Gastroesophageal sphincter (tissue), 4 donors: ENCODE data around the gene TFEB. TPM values are rescaled to one million over a fixed set of nuclear protein-coding genes. Genes with fewer than 3 reads are reported as not detected.
A peak's percentile ranks its signal among the peaks of the same experiment; 100 is the strongest.

Experiments used
- ATAC-seq: fragments of 150-250 bp; one replicate; pipeline ENCODE4 v1.9.1; 2016; ENCODE audit warnings: mild to moderate bottlenecking, moderate library complexity
- H3K27ac ChIP-seq, 4 donors: fragments of 200-600 bp; sonication (generic) in 3 of 4; 1 replicate in 3 of 4; 2 replicates in 1 of 4; pipeline ENCODE4 v1.5.1; 2016 to 2019
- H3K27me3 ChIP-seq: fragments of 200-600 bp; sonication (generic); one replicate; pipeline ENCODE4 v1.5.1; 2019
- H3K36me3 ChIP-seq, 2 donors: fragments of 200-600 bp; sonication (generic); one replicate each; pipeline ENCODE4 v1.5.1; 2019; ENCODE audit warnings: control low read depth in 1 of 2
- H3K4me1 ChIP-seq, 3 donors: fragments of 200-600 bp; sonication (generic); 1 replicate in 2 of 3; 2 replicates in 1 of 3; pipeline ENCODE4 v1.5.1; 2016 to 2019; ENCODE audit warnings: control low read depth in 2 of 3
- H3K4me3 ChIP-seq, 2 donors: fragments of 200-600 bp; sonication (generic); one replicate each; pipeline ENCODE4 v1.5.1; 2019; ENCODE audit warnings: mild to moderate bottlenecking in 1 of 2, moderate library complexity in 1 of 2
- H3K9me3 ChIP-seq, 3 donors: fragments of 200-600 bp; sonication (generic); one replicate each; pipeline ENCODE4 v1.5.1; 2017 to 2019; ENCODE audit warnings: control low read depth in 2 of 3
- EP300 ChIP-seq: sonication (generic); formaldehyde crosslinking; IDR thresholded peaks from one replicate; pipeline ENCODE4 v1.6.1; 2017; ENCODE audit warnings: antibody characterized with exemption, mild to moderate bottlenecking
- POLR2A ChIP-seq, 2 donors: fragments of 450-650 bp; IDR thresholded peaks; one replicate each; pipeline ENCODE4 v1.6.1; 2017; ENCODE audit warnings: antibody characterized with exemption in 2 of 2, mild to moderate bottlenecking in 2 of 2, moderate library complexity in 1 of 2
- POLR2AphosphoS5 ChIP-seq: sonication (generic); formaldehyde crosslinking; IDR thresholded peaks from one replicate; pipeline ENCODE4 v1.6.1; 2017; ENCODE audit warnings: antibody characterized with exemption
- WGBS, 2 donors: methylation state at CpG; one replicate each; pipeline ENCODE4 v1.1.5; 2018; ENCODE audit warnings: low coverage in 1 of 2; 5-methylcytosine and 5-hydroxymethylcytosine counted together
- total RNA-seq, 4 donors: library from RNA; depleted of rRNA; stranded (reverse); fragments of >200 nt; gene quantifications; one replicate each; pipeline ENCODE4 v1.1.0, GENCODE V29; 2016
- TF ChIP-seq, protein P1 (sequence below), 4 experiments: fragments of 200-600 bp in 2 of 4; fragments of 450-650 bp in 2 of 4; sonication (generic) in 1 of 4; IDR thresholded peaks; one replicate each; pipeline ENCODE4 v1.5.1; 2017 to 2019; ENCODE audit warnings: antibody characterized with exemption in 4 of 4, mild to moderate bottlenecking in 2 of 4, moderate library complexity in 2 of 4

TFEB gene
- total RNA-seq, 4 donors from 2014 or later = 16.6 to 42.8 (median 26.1) TPM

DNA sequence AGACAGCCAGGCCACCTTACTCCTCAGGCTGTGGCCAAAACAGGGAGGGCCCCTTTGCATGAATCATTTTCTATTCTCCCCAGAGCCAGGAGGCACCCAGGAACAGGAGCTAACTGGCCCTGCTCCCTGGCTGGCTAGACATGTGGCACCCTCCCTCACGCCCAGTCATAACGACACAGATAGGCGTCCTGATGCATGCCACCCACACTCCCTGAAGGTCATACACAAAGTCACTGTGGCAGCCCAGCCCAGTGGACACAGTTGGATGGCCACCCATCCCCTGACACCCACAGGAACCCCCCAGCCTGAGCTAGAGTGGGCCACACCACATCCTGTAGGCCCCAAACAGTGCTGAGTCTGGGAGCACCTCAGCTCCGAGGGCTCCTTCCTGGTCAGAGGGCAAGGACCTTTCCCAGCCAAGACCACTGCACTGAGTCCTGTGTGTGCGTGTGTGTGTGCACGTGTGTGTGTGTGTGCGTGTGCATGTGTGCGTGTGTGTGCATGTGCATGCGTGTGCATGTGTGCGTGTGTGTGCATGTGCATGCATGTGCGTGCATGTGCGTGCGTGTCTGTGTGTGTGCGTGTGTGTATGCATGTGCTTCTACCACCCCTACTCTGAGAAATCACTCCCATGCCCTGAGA, 21.6 kb downstream of the TFEB start:
- H3K4me1 ChIP-seq = peaks cover 0 to 90% (median 42%) of the 10 kb centered on the region in 3 donors
- ATAC-seq = no peak

DNA sequence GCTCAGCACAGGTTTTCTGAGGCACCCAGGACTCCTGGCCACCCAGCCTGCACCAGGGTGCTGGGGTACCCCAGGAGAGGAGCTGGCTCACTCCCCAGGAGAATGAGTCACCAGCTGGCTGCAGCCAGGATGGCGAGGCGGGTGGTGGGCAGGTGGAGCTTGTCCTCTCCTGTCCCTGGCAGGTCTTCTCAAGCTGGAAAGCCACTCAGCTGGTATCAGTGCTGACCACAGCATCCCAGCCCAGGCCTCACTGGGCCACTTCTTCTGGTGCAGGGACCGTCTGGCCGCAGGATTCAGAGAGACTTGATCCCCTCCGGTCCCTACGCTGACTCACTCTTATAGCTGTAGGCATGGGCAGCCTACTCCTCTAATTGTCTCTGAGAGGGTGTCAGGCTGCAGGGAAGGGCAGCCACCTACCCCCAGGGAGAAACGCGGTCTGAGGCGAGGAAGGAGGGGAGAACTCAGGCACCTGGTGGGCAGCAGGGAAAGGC, 22.2 kb downstream of the TFEB start:
- Histone ChIP-seq H3K9me3 (no peaks in the 10 kb centered on the region), H3K4me3 (no peak overlapping the region), H3K36me3 (peaks cover 0 to 6% of the 10 kb centered on the region in 2 donors), H3K4me1 (peaks cover 0 to 90% (median 42%) of the 10 kb centered on the region in 3 donors), H3K27ac (peak overlapping the region in 3 of 4 donors; percentile 77 to 83 (median 78)), H3K27me3 (no peaks in the 10 kb centered on the region)
- peak; percentile 82 for ATAC-seq
- WGBS, 2 donors = no CpG with 5 or more reads among the region's 9 CpGs
- TF ChIP-seq POLR2AphosphoS5 (no peak), POLR2A (IDR thresholded peaks at IDR 0.05) (no peak), EP300 (no peak)
- TF ChIP-seq, protein P1, sequence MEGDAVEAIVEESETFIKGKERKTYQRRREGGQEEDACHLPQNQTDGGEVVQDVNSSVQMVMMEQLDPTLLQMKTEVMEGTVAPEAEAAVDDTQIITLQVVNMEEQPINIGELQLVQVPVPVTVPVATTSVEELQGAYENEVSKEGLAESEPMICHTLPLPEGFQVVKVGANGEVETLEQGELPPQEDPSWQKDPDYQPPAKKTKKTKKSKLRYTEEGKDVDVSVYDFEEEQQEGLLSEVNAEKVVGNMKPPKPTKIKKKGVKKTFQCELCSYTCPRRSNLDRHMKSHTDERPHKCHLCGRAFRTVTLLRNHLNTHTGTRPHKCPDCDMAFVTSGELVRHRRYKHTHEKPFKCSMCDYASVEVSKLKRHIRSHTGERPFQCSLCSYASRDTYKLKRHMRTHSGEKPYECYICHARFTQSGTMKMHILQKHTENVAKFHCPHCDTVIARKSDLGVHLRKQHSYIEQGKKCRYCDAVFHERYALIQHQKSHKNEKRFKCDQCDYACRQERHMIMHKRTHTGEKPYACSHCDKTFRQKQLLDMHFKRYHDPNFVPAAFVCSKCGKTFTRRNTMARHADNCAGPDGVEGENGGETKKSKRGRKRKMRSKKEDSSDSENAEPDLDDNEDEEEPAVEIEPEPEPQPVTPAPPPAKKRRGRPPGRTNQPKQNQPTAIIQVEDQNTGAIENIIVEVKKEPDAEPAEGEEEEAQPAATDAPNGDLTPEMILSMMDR (IDR thresholded peaks at IDR 0.05) = no peak

More for the DNA sequence above, 21.6 kb downstream of the TFEB start:
- no peaks in the 10 kb centered on the region for H3K9me3 ChIP-seq
- peak overlapping the region in 3 of 4 donors; percentile 77 to 83 (median 78) for H3K27ac ChIP-seq
- H3K27me3 ChIP-seq = no peaks in the 10 kb centered on the region
- TF ChIP-seq, protein P1 (IDR thresholded peaks at IDR 0.05) = no peak
- TF ChIP-seq EP300 (no peak), POLR2A (IDR thresholded peaks at IDR 0.05) (no peak), POLR2AphosphoS5 (no peak)
- peaks cover 0 to 6% of the 10 kb centered on the region in 2 donors for H3K36me3 ChIP-seq
- WGBS, 2 donors = 50 to 90% methylated on average over 2 of the region's 14 CpGs
- H3K4me3 ChIP-seq = no peak overlapping the region

DNA sequence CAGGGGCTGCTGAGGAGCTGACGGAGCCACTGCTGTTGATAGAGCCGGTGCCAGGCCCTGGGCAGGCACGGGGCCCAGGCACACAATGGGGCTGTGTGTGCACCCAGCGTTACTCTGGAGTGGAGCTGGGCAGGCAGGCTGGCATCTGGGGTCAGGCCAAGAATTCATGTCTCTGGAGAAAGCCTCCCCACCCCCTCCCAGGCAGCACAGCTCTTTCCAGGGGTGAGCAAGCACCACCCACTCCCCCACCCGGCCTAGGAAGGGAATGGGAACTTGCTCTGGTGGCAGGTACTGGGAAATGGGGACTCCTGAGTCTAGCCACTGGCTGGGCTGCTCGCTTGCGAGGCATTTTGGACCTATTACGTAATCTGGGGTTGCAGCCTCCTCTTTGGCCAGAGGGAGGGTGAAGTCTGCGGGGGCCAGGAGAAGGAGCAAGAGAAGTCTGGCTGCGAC, 22.7 kb downstream of the TFEB start:
- no peak overlapping the region for H3K4me3 ChIP-seq

DNA sequence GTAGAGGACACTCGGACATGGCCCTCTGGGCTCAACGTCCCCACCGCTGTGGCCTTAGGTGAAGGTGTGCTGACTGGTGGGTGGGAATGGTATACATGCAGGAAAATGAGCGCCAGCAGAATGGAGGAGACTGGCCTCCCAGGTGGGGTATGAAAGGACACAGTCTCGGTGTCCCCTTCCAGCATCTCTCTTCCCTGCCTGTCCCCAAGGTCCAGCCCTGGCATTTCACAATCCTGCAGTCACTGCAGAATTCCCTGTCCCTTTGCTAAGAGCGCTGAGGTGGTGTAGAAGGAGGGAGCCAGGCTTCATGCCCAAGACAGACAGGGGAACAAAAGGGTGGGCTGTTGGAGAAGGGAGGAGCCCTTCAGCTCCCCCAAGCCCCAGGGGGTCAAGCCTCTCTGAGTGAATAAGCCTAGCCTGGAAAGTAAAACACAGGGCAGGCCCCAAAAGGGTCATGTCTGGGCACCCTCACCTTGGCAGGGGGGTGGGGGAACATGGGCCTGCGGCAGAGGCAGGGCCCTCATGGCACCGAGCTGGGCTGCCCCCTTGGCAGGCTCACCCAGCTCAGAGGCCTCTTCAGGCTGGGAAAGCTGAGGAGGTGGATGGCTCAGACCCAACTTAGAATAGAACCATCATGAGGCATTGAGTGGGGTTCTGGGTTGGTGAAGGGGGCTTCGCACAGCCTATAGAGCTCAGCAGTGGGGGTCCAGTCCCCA, 23.9 kb downstream of the TFEB start:
- Histone ChIP-seq H3K4me3 (no peak overlapping the region), H3K36me3 (peaks cover 0 to 6% of the 10 kb centered on the region in 2 donors), H3K27me3 (no peaks in the 10 kb centered on the region), H3K4me1 (peaks cover 0 to 90% (median 45%) of the 10 kb centered on the region in 3 donors), H3K9me3 (no peaks in the 10 kb centered on the region), H3K27ac (peak overlapping the region in 3 of 4 donors; percentile 77 to 83 (median 78))
- TF ChIP-seq POLR2AphosphoS5 (no peak), POLR2A (IDR thresholded peaks at IDR 0.05) (no peak), EP300 (no peak)
- TF ChIP-seq, protein P1 (IDR thresholded peaks at IDR 0.05) = no peak
- 80 to 85% methylated on average over 1 to 2 of the region's 9 CpGs for WGBS, 2 donors
- no peak for ATAC-seq

More for the DNA sequence above, 22.7 kb downstream of the TFEB start:
- no peaks in the 10 kb centered on the region for H3K27me3 ChIP-seq
- ATAC-seq = peak; percentile 71
- WGBS, 2 donors = 20% methylated on average over 2 of the region's 10 CpGs; no CpG with 5 or more reads in 1 of the 2 donors
- H3K27ac ChIP-seq = peak overlapping the region; percentile 47 to 83 (median 78)
- H3K4me1 ChIP-seq = peaks cover 0 to 90% (median 47%) of the 10 kb centered on the region in 3 donors
- peaks cover 0 to 6% of the 10 kb centered on the region in 2 donors for H3K36me3 ChIP-seq
- no peaks in the 10 kb centered on the region for H3K9me3 ChIP-seq
- TF ChIP-seq POLR2A (IDR thresholded peaks at IDR 0.05) (no peak), POLR2AphosphoS5 (peak; percentile 24)
- TF ChIP-seq, protein P1 (IDR thresholded peaks at IDR 0.05) = peak in 2 of 4 experiments; percentile 13 to 35
